GM10847 (cell line): ENCODE results near the gene FOSL2.

ENCODE experiments used
- POLR2A ChIP-seq: IDR thresholded peaks from 2 replicates; pipeline ENCODE4 v1.6.1; 2011; ENCODE audit not compliant: insufficient read length; ENCODE audit errors: extremely low read depth

Gene FOSL2

GRCh38 chr2:28422908-28423741 is 30.5 kb downstream of the FOSL2 start:
- no peak for TF ChIP-seq POLR2A

GRCh38 chr2:28423856-28424605 is 31.4 kb downstream of the FOSL2 start:
- no peak for TF ChIP-seq POLR2A

- no peak for TF ChIP-seq POLR2A
Measured at GRCh38 chr2:28424799-28425463, 32.3 kb downstream of the FOSL2 start.

GRCh38 chr2:28425464-28425835 is 32.8 kb downstream of the FOSL2 start:
- TF ChIP-seq POLR2A, result no peak

- no peak for TF ChIP-seq POLR2A
Measured at GRCh38 chr2:28427741-28428415, 35.2 kb downstream of the FOSL2 start.

- TF ChIP-seq POLR2A, result no peak
Measured at GRCh38 chr2:28428486-28428885, 35.8 kb downstream of the FOSL2 start.

- no peak for TF ChIP-seq POLR2A
Measured at GRCh38 chr2:28429636-28430376, 37.1 kb downstream of the FOSL2 start.

GRCh38 chr2:28430377-28430765 is 37.7 kb downstream of the FOSL2 start:
- no peak for TF ChIP-seq POLR2A

- TF ChIP-seq POLR2A, result no peak
Measured at GRCh38 chr2:28430788-28431418, 38.2 kb downstream of the FOSL2 start.

- TF ChIP-seq POLR2A, result no peak
Measured at GRCh38 chr2:28431741-28432140, 39.1 kb downstream of the FOSL2 start.

- TF ChIP-seq POLR2A, result no peak
Measured at GRCh38 chr2:28432362-28432761, 39.7 kb downstream of the FOSL2 start.

- TF ChIP-seq POLR2A, result no peak
Measured at GRCh38 chr2:28433215-28433614, 40.6 kb downstream of the FOSL2 start.

GRCh38 chr2:28433935-28434599 is 41.4 kb downstream of the FOSL2 start:
- TF ChIP-seq POLR2A, result no peak

- no peak for TF ChIP-seq POLR2A
Measured at GRCh38 chr2:28434600-28434989, 41.9 kb downstream of the FOSL2 start.
